Measurements from ENCODE around the gene UBE2E2.

GRCh38 chr3:23219117-23219516 is 16.0 kb downstream of the UBE2E2 start:
- TF ChIP-seq GATA3 (IDR thresholded peaks at IDR 0.05; ENCODE audit: low read depth, low read length), result no peak
- no peak for TF ChIP-seq GATA2 (IDR thresholded peaks at IDR 0.05; ENCODE audit: low read depth, low read length)

All from SH-SY5Y (cell line).